SHP77 (cell line): ENCODE measurements around the gene POLR2A.

Experiments
- DNase-seq, 2 experiments: peaks; one replicate each; lab custom pipeline; 2025; lab: John Stamatoyannopoulos, UW

Gene POLR2A

DNA sequence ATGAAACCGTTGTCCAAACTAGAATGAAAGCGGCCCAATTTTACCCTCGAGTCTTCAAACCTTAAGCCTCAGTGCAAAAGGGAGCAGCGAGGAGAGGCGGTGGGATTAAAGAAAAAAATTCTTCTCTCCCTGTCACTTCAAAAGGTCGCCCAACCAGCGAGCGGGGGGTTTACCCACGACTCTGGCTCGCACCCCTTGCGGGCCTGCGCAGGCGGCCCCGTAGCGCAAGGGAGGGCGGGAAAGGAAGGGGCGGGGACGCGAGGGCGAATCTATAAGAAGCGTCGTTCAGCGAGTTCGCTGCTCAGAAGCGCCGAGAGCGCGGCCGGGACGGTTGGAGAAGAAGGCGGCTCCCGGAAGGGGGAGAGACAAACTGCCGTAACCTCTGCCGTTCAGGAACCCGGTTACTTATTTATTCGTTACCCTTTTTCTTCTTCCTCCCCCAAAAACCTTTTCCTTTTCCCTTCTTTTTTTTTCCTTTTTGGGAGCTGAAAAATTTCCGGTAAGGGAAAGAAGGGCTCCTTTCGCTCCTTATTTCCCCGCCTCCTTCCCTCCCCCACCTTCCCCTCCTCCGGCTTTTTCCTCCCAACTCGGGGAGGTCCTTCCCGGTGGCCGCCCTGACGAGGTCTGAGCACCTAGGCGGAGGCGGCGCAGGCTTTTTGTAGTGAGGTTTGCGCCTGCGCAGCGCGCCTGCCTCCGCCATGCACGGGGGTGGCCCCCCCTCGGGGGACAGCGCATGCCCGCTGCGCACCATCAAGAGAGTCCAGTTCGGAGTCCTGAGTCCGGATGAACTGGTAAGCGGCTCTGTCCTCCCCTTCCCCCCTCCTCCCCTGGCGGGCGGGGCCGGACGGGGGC lies at the start of gene POLR2A:
POLR2A (plus strand) TSS at position 300 of the 852 bp plus-strand sequence.
- DNase-seq, result peak; percentile 96 to 98

DNA sequence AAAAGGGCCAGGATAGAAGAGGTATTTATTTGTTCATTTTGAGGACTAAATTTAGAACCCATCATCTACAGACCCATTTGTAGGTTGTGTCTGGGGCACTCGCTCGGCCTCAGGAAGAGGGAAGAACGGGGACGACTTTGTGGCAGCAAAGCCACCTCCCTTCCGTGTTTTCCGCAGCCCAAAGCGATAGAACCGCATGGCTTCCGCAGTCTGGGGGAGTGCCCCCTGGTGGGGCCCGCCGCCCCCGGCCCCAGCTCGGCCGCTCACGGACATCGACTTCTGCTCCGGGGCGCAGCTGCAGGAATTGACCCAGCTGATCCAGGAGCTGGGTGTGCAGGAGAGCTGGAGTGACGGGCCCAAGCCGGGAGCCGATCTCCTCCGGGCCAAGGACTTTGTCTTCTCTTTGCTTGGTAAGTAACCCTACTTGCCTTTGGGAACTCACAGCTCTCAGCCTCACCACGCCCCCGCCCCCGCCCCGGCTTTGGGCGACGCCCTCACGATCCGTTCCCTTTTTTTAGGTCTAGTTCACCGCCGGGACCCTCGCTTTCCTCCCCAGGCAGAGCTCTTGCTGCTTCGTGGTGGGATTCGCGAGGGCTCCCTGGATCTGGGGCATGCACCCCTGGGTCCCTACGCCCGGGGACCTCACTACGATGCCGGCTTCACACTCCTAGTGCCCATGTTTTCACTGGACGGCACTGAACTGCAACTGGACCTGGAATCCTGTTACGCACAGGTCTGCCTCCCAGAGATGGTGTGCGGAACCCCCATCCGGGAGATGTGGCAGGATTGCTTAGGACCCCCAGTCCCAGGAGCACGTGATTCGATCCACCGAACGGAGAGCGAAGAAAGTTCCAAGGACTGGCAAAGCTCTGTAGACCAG lies 48.2 kb upstream of the POLR2A start:
- DNase-seq, result peak; percentile 59 to 73

DNA sequence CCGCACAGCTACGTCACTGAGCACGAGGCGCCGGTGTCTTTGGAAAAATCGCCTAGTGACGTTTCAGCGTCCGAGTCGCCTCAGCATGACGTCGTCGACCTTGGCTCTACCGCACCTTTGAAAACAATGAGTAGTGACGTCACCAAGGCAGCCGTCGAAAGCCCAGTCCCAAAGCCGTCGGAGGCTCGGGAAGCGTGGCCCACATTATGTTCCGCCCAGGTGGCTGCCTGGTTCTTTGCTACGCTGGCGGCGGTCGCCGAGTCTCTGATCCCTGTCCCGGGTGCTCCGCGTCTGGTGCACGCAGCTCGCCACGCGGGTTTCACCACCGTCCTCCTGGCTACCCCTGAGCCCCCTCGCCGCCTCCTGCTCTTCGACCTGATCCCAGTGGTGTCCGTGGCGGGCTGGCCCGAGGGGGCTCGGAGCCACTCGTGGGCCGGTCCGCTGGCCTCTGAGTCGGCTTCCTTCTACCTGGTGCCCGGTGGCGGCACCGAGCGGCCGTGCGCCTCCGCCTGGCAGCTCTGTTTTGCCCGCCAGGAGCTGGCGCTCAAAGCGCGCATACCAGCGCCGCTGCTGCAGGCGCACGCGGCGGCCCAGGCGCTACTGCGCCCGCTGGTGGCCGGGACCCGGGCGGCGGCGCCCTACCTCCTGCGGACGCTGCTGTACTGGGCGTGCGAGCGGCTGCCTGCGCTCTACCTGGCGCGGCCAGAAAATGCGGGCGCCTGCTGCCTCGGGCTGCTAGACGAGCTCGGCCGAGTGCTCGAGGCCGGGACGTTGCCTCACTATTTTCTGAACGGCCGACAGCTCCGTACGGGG lies 47.4 kb upstream of the POLR2A start:
- peak; percentile 84 to 89 for DNase-seq

DNA sequence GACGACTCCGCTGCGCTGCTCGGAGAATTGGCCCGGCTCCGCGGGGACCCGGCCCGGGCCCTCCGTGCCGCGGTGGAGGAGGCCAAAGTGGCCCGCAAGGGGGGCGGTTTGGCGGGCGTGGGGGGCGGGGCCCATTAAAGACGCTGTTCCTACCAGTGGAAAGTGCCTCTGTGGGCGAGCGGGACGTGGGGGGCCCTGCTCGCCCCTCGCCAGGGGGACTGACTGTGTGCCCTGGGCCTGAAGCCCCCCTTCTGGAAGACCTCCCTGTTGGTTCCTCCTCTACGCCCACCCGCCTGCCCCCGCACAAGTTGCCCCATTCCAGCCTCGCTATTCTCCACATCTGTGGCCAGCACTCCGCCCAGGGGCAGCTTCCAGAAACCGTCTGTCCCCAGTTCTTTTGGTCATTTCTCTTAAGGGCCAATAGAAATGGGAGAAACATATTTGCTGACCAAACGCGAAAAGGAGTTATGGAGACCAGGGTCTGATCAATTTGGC lies 46.8 kb upstream of the POLR2A start:
- DNase-seq, result no peak

DNA sequence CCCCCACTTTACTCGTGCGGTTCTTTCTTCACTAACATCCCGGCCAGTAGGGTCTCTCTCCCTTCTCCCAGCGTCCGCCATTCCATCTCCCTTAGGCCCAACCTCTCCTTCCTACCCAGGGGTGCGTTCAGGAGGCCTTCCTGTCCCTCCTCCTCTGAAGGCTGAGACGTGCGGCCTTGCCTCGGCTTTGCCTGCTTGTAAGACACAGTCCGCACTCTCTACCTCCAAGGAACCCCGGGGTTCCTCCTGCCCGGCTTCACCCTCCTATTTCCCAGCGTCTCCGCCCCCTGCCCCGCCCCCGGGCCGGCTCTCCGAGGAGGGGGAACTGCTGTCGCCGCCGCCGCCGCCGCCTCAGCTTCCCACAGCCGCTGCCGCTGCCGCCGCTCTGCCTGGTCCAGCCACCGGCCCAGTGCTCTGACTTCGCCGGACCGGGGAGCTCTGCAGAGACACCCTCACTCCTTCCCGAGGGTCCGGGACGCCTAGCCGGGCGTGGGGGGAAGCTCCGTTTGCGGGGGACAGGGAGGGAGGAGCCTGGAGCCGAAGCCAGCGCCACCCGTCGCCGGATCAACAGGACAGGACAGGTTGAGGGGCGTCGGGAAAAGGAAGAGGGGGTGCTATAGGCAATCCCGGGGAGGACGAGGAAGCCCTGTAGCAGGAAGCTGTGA lies 46.1 kb upstream of the POLR2A start:
- no peak for DNase-seq

DNA sequence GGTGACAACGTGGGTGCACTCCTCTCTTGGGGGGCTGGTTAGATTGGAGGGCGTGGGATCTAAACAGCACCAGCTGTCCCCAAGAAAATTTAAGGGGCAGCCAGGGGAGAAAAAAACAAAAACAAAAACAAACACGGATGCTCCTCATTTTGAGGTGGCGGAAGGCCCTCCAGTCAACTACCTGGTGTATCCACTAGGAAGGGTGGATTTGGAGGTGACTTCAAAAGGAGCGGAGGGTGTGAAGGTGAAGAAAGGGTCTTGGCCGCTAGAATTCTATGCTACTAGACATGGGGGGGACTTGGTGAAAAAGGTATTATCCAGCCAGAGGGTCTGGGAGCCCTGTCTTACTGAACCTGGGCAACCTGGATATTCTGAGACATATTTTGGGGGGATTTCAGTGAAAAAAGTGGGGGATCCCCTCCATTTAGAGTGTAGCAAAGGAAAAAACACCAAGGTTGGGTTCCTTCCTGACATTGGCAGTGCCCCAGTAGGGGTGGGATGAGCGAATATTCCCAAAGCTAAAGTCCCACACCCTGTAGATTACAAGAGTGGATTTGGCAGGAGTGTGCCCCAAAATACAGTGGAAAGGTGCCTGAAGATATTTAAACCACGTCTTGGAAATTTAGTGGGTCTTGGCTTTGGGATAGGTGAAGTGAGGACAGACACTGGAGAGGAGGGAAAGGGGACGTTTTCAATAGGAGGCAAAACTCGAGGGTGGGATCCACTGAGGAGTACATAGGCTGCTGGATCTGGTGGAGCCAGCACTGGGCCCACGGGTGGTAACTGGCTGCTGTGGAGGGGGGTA lies 45.3 kb upstream of the POLR2A start:
- DNase-seq, result no peak

- DNase-seq, result no peak
Observed at GRCh38 chr17:7439462-7440112, 44.6 kb upstream of the POLR2A start, which contains the start of gene FGF11. FGF11 (plus strand) TSS chr17:7439512; CDS start chr17:7439621, 109 bp downstream.

GRCh38 chr17:7440113-7440833 lies 43.9 kb upstream of the POLR2A start:
- no peak for DNase-seq

- no peak for DNase-seq
Observed at GRCh38 chr17:7440834-7441195, 43.4 kb upstream of the POLR2A start.

- DNase-seq, result no peak
Observed at GRCh38 chr17:7441266-7441665, 42.9 kb upstream of the POLR2A start.

- DNase-seq, result no peak
Observed at GRCh38 chr17:7442142-7442541, 42.0 kb upstream of the POLR2A start.

DNA sequence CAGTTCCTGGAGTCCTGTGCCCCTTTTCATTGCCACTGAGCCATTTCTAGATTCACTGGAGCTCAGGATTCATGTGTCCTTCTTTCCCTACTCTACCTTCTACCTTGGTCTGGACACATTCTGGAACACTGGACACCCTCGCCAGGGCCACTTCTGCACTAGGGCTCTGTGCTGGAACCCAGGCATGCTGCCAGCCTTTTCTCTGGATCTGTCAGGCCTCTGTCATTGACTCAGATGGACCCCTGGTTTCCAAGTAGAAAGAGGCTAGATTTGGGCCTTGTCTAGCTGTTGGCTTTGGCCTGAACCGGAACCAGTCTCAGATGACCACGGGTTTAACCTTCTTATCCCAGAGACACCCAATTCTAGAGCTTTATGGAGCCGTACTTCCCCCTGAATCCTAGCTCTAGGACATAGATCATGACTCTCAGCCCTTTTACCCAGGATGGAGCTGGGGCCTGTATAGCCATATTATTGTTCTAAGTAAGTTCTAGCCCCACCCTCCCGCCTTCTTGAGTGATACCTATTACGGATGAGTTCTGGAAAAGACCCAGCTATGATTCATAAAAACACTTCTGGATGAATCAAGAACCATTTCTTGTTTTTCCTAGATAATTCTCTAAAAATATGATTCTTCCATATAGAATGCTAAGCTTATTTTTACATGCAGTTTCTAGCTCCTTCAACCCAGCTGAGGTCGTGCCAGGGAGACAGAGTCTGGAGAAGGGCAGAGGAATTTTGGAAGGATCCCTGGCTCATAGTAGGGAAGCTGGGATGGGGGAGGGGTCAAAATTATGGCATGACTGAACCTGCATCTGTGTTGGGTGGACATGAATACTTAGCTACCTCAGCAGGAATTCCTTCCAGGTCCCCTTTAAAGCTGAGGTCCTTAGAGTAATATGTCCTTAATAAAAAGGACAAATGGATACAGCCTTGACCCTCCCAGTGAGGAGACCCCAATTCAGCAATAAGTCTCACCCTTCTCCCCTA lies 40.4 kb upstream of the POLR2A start:
- DNase-seq, result no peak

GRCh38 chr17:7444682-7445618 lies 39.2 kb upstream of the POLR2A start, which contains the start of gene CHRNB1:
CHRNB1 (plus strand) TSS chr17:7445061; CDS start chr17:7445128, 67 bp downstream.
- peak; percentile 55 to 79 for DNase-seq

DNA sequence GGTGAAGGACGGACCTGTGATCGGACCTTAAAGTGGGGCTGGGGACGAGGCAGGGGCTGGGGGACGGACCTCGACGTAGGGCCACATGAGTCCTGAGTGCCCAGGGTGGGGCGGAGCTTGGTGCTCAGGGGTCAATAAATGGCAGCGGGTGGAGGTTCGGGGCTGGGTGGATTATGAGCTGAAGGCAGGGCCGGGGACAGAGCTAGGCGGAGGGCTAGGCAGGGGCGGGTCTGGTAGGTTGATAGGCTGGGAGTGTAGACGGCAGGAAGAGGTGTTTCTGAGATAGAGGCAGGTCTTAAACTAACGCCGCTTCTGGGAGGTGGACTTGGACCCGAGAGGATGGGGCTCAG lies 38.6 kb upstream of the POLR2A start:
- DNase-seq, result peak; percentile 55 to 78

GRCh38 chr17:7448461-7448860 lies 35.7 kb upstream of the POLR2A start:
- no peak for DNase-seq

GRCh38 chr17:7459961-7460545 lies 24.1 kb upstream of the POLR2A start:
- DNase-seq, result no peak
